SH-SY5Y (cell line): ENCODE measurements around the gene FKBP7.

Source experiments
- GATA2 ChIP-seq: IDR thresholded peaks from 2 replicates; pipeline ENCODE4 v1.6.1; 2011; ENCODE audit warnings: mild to moderate bottlenecking, low read depth, low read length
- GATA3 ChIP-seq: IDR thresholded peaks from 2 replicates; pipeline ENCODE4 v1.6.1; 2011; ENCODE audit warnings: low read depth, mild to moderate bottlenecking, low read length, moderate library complexity

The FKBP7 gene

GRCh38 chr2:178478439-178479274, at the start of gene FKBP7:
FKBP7 (minus strand) TSS chr2:178478600; CDS start chr2:178478499, 101 bp downstream.
- TF ChIP-seq GATA3 (no peak), GATA2 (no peak)

- TF ChIP-seq GATA3 (no peak), GATA2 (no peak)
These were observed 49.2 kb upstream of the FKBP7 start for GRCh38 chr2:178527592-178527991.

GRCh38 chr2:178526256-178526655, 47.9 kb upstream of the FKBP7 start:
- TF ChIP-seq GATA3 (no peak), GATA2 (no peak)

- no peak for TF ChIP-seq GATA3
- no peak for TF ChIP-seq GATA2
These were observed 45.3 kb upstream of the FKBP7 start for GRCh38 chr2:178523596-178524134.

- no peak for TF ChIP-seq GATA3
- no peak for TF ChIP-seq GATA2
These were observed 44.7 kb upstream of the FKBP7 start for GRCh38 chr2:178522950-178523595.

GRCh38 chr2:178521304-178522150, 43.1 kb upstream of the FKBP7 start:
- no peak for TF ChIP-seq GATA2
- TF ChIP-seq GATA3 = no peak

GRCh38 chr2:178517496-178517895, 39.1 kb upstream of the FKBP7 start:
- TF ChIP-seq GATA3 (no peak), GATA2 (no peak)

GRCh38 chr2:178514664-178515063, 36.3 kb upstream of the FKBP7 start:
- TF ChIP-seq GATA3 = no peak
- TF ChIP-seq GATA2 = no peak

GRCh38 chr2:178513876-178514275, 35.5 kb upstream of the FKBP7 start:
- TF ChIP-seq GATA2 (no peak), GATA3 (no peak)

- TF ChIP-seq GATA2 (no peak), GATA3 (no peak)
These were observed 34.1 kb upstream of the FKBP7 start for GRCh38 chr2:178512484-178512883.

- TF ChIP-seq GATA2 = no peak
These were observed 32.0 kb upstream of the FKBP7 start for GRCh38 chr2:178510384-178510783.

- no peak for TF ChIP-seq GATA3
- TF ChIP-seq GATA2 = no peak
These were observed 30.2 kb upstream of the FKBP7 start for GRCh38 chr2:178508646-178509045.

GRCh38 chr2:178506949-178507348, 28.5 kb upstream of the FKBP7 start:
- no peak for TF ChIP-seq GATA3
- no peak for TF ChIP-seq GATA2

- TF ChIP-seq GATA2 = no peak
- TF ChIP-seq GATA3 = no peak
These were observed 28.1 kb upstream of the FKBP7 start for GRCh38 chr2:178506524-178506923.
